CD14-positive monocyte (primary cell): ENCODE data around the gene HINFP. TPM values are rescaled to one million over a fixed set of nuclear protein-coding genes. Genes with fewer than 3 reads are reported as not detected.

Source experiments
- DNase-seq, 3 donors: peaks; one replicate each; pipeline ENCODE4 v3.0.0-alpha.2; 2011 to 2022
- H2AFZ ChIP-seq: 2 replicates; pipeline ENCODE4 v1.6.0; 2012; ENCODE audit warnings: mild to moderate bottlenecking, low read depth, low read length, inconsistent platforms; ENCODE audit not compliant: insufficient read depth, poor library complexity, severe bottlenecking
- H3K27ac ChIP-seq, 2 donors: 1 replicate in 1 of 2; 2 replicates in 1 of 2; pipeline ENCODE4 v1.5.1; 2012 to 2013; ENCODE audit warnings: low read length in 2 of 2, control low read depth in 1 of 2, inconsistent platforms in 1 of 2, low read depth in 1 of 2, mild to moderate bottlenecking in 1 of 2
- H3K27me3 ChIP-seq, 2 donors: one replicate each; pipeline versions ENCODE4 v1.6.0 to v1.6.1; 2011 to 2013; ENCODE audit warnings: low read length in 2 of 2; ENCODE audit not compliant: control insufficient read depth in 2 of 2, insufficient read depth in 2 of 2
- H3K36me3 ChIP-seq, 2 donors: replicated peaks in 1 of 2; 1 replicate in 1 of 2; 2 replicates in 1 of 2; pipeline versions ENCODE4 v1.5.1 to v1.6.1; 2012 to 2013; ENCODE audit warnings: low read length in 2 of 2, control low read depth in 1 of 2, inconsistent platforms in 1 of 2, mild to moderate bottlenecking in 1 of 2; ENCODE audit not compliant: insufficient read depth in 2 of 2, control insufficient read depth in 1 of 2
- H3K4me1 ChIP-seq, 2 donors: 1 replicate in 1 of 2; 2 replicates in 1 of 2; pipeline versions ENCODE4 v1.5.1 to v1.6.1; 2012 to 2013; ENCODE audit warnings: low read length in 2 of 2, control low read depth in 1 of 2, inconsistent platforms in 1 of 2, mild to moderate bottlenecking in 1 of 2, moderate library complexity in 1 of 2; ENCODE audit not compliant: insufficient read depth in 2 of 2, control insufficient read depth in 1 of 2
- H3K4me2 ChIP-seq: replicated peaks from 2 replicates; pipeline ENCODE3; 2012; ENCODE audit warnings: low read length, moderate library complexity, mild to moderate bottlenecking; ENCODE audit not compliant: poor library complexity, severe bottlenecking; ENCODE audit errors: extremely low read depth
- H3K4me3 ChIP-seq, 3 experiments: fragments of 200-600 bp in 1 of 3; sonication (generic) in 1 of 3; replicated peaks in 1 of 3; 1 replicate in 2 of 3; 2 replicates in 1 of 3; pipeline ENCODE4 v1.5.1; 2011 to 2013; ENCODE audit warnings: low read length in 3 of 3, mild to moderate bottlenecking in 3 of 3, control low read depth in 2 of 3, low read depth in 2 of 3, inconsistent platforms in 1 of 3, moderate library complexity in 1 of 3
- H3K79me2 ChIP-seq: 2 replicates; pipeline ENCODE4 v1.6.0; 2012; ENCODE audit warnings: mild to moderate bottlenecking, control low read depth, inconsistent platforms, low read length, moderate library complexity; ENCODE audit not compliant: insufficient read depth
- H3K9ac ChIP-seq: 2 replicates; pipeline ENCODE4 v1.6.0; 2017; ENCODE audit warnings: low read length, mild to moderate bottlenecking; ENCODE audit not compliant: insufficient read depth, poor library complexity, severe bottlenecking
- H3K9me3 ChIP-seq, 2 donors: replicated peaks in 1 of 2; 1 replicate in 1 of 2; 2 replicates in 1 of 2; pipeline versions ENCODE4 v1.5.1 to v1.6.1; 2012 to 2013; ENCODE audit warnings: low read length in 2 of 2, control low read depth in 1 of 2; ENCODE audit not compliant: control insufficient read depth in 1 of 2, insufficient read depth in 1 of 2
- H4K20me1 ChIP-seq: 2 replicates; pipeline ENCODE4 v1.6.0; 2012; ENCODE audit warnings: mild to moderate bottlenecking, low read length, control low read depth, moderate library complexity; ENCODE audit not compliant: insufficient read depth
- H3K27ac Mint-ChIP-seq, 7 donors: one replicate each; pipeline ENCODE4 v1.8.0; 2020; ENCODE audit warnings: mild to moderate bottlenecking in 7 of 7, mixed read lengths in 7 of 7, moderate library complexity in 6 of 7, inconsistent platforms in 2 of 7
- H3K27me3 Mint-ChIP-seq, 3 donors: one replicate each; pipeline ENCODE4 v1.8.0; 2021 to 2022; ENCODE audit warnings: low read depth in 3 of 3, mild to moderate bottlenecking in 3 of 3, mixed read lengths in 3 of 3, moderate library complexity in 3 of 3, inconsistent platforms in 1 of 3
- H3K36me3 Mint-ChIP-seq, 2 donors: one replicate each; pipeline ENCODE4 v1.8.0; 2020; ENCODE audit warnings: mixed read lengths in 2 of 2, inconsistent platforms in 1 of 2, mild to moderate bottlenecking in 1 of 2
- H3K4me1 Mint-ChIP-seq: one replicate; pipeline ENCODE4 v1.8.0; 2020; ENCODE audit warnings: mild to moderate bottlenecking, mixed read lengths
- H3K4me3 Mint-ChIP-seq, 2 donors: one replicate each; pipeline ENCODE4 v1.8.0; 2020; ENCODE audit warnings: mild to moderate bottlenecking in 2 of 2, mixed read lengths in 2 of 2, moderate library complexity in 1 of 2
- H3K9me3 Mint-ChIP-seq, 7 donors: one replicate each; pipeline ENCODE4 v1.8.0; 2020 to 2022; ENCODE audit warnings: mixed read lengths in 7 of 7, mild to moderate bottlenecking in 6 of 7, moderate library complexity in 6 of 7, inconsistent platforms in 2 of 7
- WGBS: methylation state at CpG from one replicate; pipeline ENCODE4 v1.1.5; 2013; ENCODE audit warnings: missing lambda C conversion rate; ENCODE audit not compliant: insufficient coverage; 5-methylcytosine and 5-hydroxymethylcytosine counted together
- intact Hi-C, 2 donors: fragments of 100-400 bp; cut with micrococcal nuclease; formaldehyde crosslinking; loops; one replicate each; pipeline versions ENCODE4 v1.15.0 to v1.15.1; 2023
- polyA plus RNA-seq, 3 donors: library from polyadenylated mRNA; depleted of rRNA in 1 of 3; unstranded in 2 of 3; stranded (reverse) in 1 of 3; fragments of 300-500 nt in 2 of 3; fragments of >200 nt in 1 of 3; fragmentation: Illumina TruSeq in 2 of 3; gene quantifications; 1 replicate in 2 of 3; 2 replicates in 1 of 3; pipeline ENCODE4 v1.2.3, GENCODE V29; 2012 to 2021
- TF ChIP-seq, protein P1 (sequence below): fragments of 200-600 bp; IDR thresholded peaks from one replicate; pipeline ENCODE4 v1.8.0; 2022; ENCODE audit warnings: antibody characterized with exemption, mild to moderate bottlenecking

The HINFP gene
- polyA plus RNA-seq, 3 donors = 8.0 to 43.0 (median 8.6) TPM

DNA sequence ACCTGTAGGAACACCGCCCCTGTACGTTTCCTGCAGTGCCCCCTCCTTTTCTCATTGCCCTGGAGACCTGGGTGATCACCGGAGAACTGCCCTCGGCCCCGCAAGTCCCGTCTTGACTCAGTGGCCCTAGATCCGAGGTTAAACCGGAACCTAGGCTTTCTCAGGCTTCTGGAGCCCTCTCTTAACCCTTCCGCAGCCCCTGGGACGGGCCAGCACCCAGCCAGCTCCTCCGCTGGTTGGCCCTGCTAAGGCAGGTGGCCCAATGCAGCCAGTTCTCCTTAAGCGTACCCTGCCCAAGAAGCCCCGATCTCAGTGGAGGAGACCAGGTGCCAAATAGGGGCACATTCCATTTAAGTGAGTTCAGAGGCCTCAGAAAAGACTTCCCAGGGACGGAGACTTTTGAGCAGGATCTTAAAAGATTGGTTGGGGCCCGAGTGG lies 47.9 kb downstream of the HINFP start:
- peak overlapping the region; percentile 79 to 91 (median 79) for H3K4me3 ChIP-seq
- H3K4me1 Mint-ChIP-seq = peaks cover 22% of the 10 kb centered on the region
- TF ChIP-seq, protein P1, sequence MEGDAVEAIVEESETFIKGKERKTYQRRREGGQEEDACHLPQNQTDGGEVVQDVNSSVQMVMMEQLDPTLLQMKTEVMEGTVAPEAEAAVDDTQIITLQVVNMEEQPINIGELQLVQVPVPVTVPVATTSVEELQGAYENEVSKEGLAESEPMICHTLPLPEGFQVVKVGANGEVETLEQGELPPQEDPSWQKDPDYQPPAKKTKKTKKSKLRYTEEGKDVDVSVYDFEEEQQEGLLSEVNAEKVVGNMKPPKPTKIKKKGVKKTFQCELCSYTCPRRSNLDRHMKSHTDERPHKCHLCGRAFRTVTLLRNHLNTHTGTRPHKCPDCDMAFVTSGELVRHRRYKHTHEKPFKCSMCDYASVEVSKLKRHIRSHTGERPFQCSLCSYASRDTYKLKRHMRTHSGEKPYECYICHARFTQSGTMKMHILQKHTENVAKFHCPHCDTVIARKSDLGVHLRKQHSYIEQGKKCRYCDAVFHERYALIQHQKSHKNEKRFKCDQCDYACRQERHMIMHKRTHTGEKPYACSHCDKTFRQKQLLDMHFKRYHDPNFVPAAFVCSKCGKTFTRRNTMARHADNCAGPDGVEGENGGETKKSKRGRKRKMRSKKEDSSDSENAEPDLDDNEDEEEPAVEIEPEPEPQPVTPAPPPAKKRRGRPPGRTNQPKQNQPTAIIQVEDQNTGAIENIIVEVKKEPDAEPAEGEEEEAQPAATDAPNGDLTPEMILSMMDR = no peak
- peak overlapping the region; percentile 92 for H3K9ac ChIP-seq
- H3K79me2 ChIP-seq = peaks cover 8% of the 10 kb centered on the region
- H3K36me3 ChIP-seq = peaks cover 6 to 11% of the 10 kb centered on the region in 2 donors
- peaks cover 4% of the 10 kb centered on the region for H4K20me1 ChIP-seq
- H3K36me3 Mint-ChIP-seq = peaks cover 12 to 21% of the 10 kb centered on the region in 2 donors
- H2AFZ ChIP-seq = peak overlapping the region; percentile 98
- no peaks in the 10 kb centered on the region for H3K9me3 Mint-ChIP-seq
- no peaks in the 10 kb centered on the region for H3K9me3 ChIP-seq
- intact Hi-C loops = loop anchor here in 1 of 2 donors (2.0 kb wide), 1 partner anchor 28 kb away; no protein-coding TSS in a partner anchor
- peak overlapping the region; percentile 58 to 86 for H3K27ac ChIP-seq
- H3K4me2 ChIP-seq = peak overlapping the region; percentile 98
- H3K27ac Mint-ChIP-seq = peak overlapping the region; percentile 73 to 91 (median 83)
- peak overlapping the region; percentile 91 for H3K4me3 Mint-ChIP-seq
- peaks cover 18 to 27% of the 10 kb centered on the region in 2 donors for H3K4me1 ChIP-seq
- 15% methylated on average over 15 of the region's 15 CpGs for WGBS
- peak in 2 of 3 donors; percentile 29 to 35 for DNase-seq
- H3K27me3 ChIP-seq = no peaks in the 10 kb centered on the region
- no peaks in the 10 kb centered on the region for H3K27me3 Mint-ChIP-seq

DNA sequence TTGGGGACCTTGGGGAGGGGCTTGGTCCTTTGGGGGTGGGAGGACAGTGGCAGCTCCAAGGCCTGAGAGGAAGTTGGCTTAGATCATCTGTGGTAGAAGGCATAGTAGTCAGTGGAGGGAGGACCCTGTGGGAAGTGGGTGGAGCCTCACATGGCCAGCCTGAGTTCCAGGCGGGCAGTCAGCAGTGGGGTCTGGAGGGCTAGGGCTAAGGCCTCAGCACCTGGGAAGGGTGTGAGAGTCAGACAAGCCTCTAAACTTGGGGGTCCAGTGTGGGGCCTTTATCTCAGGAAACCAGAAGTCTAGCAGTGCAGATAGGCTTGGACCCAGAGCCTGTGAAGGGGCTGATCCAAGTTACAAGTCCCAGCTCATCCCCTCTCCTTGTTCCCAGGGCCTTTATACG lies 51.1 kb downstream of the HINFP start:
- TF ChIP-seq, protein P1 = no peak
- intact Hi-C loops = no loop called here
- Histone ChIP-seq H3K4me1 (peaks cover 18 to 27% of the 10 kb centered on the region in 2 donors), H3K27ac (peak overlapping the region in 1 of 2 donors; percentile 55), H3K9ac (no peak overlapping the region), H3K36me3 (peaks cover 25 to 31% of the 10 kb centered on the region in 2 donors), H3K4me3 (no peak overlapping the region), H3K9me3 (no peaks in the 10 kb centered on the region), H2AFZ (peak overlapping the region; percentile 51), H4K20me1 (peaks cover 4% of the 10 kb centered on the region), H3K27me3 (no peaks in the 10 kb centered on the region), H3K79me2 (peaks cover 8% of the 10 kb centered on the region), H3K4me2 (peak overlapping the region; percentile 17)
- H3K9me3 Mint-ChIP-seq = no peaks in the 10 kb centered on the region
- H3K36me3 Mint-ChIP-seq = peaks cover 30 to 46% of the 10 kb centered on the region in 2 donors
- 25% methylated on average over 1 of the region's 2 CpGs for WGBS
- H3K4me3 Mint-ChIP-seq = no peak overlapping the region
- peak; percentile 44 to 60 (median 46) for DNase-seq
- H3K27ac Mint-ChIP-seq = peak overlapping the region in 5 of 7 donors; percentile 65 to 80 (median 72)
- H3K27me3 Mint-ChIP-seq = no peaks in the 10 kb centered on the region
- peaks cover 25% of the 10 kb centered on the region for H3K4me1 Mint-ChIP-seq
